Activated T-helper 2 cell treated with anti-CD3 and anti-CD28 coated beads, Interferon-gamma antibody, Interleukin-2, Interleukin-4, amounts not matched to agents 10 μg/mL and 5 μg/mL and 100 μg/mL, durations not matched to agents 14 hours and 24 hours and 36 hours (primary cell): Measurements from ENCODE around the gene RPN2. TPM values are rescaled to one million over a fixed set of nuclear protein-coding genes. Genes with fewer than 3 reads are reported as not detected.

ENCODE experiments used
- total RNA-seq: library from RNA; stranded (reverse); gene quantifications from 2 replicates; pipeline ENCODE4 v1.2.3, GENCODE V29; 2022

RPN2 gene
- total RNA-seq, 1 donor from 2014 or later: 229 TPM

Other genes with a start within 250 kb of the RPN2 start
- 44.1 and 45.7 TPM in 2 replicates for gene SAMHD1, start 227.6 kb upstream of the RPN2 start, total RNA-seq
- 45.7 and 49.1 TPM in 2 replicates for gene RBL1, start 83.3 kb upstream of the RPN2 start, total RNA-seq
- gene MROH8, start 218 bp downstream of the RPN2 start, total RNA-seq: 1.1 and 1.3 TPM in 2 replicates
- not detected in 2 replicates for gene GHRH, start 82.5 kb downstream of the RPN2 start, total RNA-seq
- gene MANBAL, start 110.3 kb downstream of the RPN2 start, total RNA-seq: 12.8 and 14.2 TPM in 2 replicates
- gene SRC, start 166.8 kb downstream of the RPN2 start, total RNA-seq: 3.5 and 6.4 TPM in 2 replicates